ENCODE measurements around the gene HDAC5.
A peak's percentile ranks its signal among the peaks of the same experiment; 100 is the strongest.

Gene HDAC5

DNA sequence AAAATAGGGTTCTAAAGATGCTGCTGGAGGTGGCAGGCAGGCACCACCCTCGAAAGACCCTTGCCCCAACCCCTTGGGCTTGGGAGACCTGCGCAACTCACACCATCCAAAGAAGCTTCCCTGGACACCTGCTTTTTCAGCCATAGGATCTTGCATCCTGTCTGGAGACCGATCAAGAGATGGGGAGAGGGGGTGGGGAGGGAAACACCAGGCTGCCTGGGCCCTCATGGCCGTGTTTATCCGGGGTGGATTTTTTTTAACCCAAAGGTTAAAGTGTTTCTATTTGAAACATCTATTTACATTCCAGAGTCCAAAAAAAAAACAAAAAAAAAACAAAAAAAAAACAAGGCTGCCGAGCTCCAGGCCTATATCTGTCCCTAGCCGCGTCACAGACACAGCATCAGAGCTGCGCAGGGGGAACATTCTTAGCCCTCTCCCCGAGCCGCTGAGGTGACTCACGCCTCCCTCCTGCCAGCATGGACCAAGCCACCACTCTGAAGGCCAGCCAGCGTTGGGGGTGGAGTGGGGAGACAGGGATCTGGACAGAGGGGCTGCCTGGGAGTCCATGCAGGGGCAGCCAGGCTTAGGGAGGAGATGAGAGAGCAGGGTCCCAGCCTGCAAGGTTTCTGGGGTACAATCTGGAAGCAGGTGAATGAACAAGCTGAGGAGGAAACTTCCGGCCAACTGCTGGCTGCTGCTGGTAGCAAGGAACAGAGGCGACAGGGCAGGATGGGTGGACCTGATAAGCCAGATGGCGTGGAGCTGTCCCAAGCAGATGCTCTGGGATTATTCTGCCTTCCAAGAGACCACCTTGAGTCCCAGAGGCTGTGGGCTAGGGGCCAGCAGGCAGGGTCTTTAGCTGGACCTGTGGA, 14.8 kb downstream of the HDAC5 start (continued):
- TF ChIP-seq, protein P1, sequence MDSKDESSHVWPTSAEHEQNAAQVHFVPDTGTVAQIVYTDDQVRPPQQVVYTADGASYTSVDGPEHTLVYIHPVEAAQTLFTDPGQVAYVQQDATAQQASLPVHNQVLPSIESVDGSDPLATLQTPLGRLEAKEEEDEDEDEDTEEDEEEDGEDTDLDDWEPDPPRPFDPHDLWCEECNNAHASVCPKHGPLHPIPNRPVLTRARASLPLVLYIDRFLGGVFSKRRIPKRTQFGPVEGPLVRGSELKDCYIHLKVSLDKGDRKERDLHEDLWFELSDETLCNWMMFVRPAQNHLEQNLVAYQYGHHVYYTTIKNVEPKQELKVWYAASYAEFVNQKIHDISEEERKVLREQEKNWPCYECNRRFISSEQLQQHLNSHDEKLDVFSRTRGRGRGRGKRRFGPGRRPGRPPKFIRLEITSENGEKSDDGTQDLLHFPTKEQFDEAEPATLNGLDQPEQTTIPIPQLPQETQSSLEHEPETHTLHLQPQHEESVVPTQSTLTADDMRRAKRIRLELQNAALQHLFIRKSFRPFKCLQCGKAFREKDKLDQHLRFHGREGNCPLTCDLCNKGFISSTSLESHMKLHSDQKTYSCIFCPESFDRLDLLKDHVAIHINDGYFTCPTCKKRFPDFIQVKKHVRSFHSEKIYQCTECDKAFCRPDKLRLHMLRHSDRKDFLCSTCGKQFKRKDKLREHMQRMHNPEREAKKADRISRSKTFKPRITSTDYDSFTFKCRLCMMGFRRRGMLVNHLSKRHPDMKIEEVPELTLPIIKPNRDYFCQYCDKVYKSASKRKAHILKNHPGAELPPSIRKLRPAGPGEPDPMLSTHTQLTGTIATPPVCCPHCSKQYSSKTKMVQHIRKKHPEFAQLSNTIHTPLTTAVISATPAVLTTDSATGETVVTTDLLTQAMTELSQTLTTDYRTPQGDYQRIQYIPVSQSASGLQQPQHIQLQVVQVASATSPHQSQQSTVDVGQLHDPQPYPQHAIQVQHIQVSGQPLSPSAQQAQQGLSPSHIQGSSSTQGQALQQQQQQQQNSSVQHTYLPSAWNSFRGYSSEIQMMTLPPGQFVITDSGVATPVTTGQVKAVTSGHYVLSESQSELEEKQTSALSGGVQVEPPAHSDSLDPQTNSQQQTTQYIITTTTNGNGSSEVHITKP (tag by site-specific recombination; IDR thresholded peaks at IDR 0.05): peak; percentile 63; the same call in 1 of the 2 replicates
- TF ChIP-seq ZNF600 (tag by site-specific recombination; IDR thresholded peaks at IDR 0.05) (peak; percentile 61), ZNF510 (tag by site-specific recombination; IDR thresholded peaks at IDR 0.05; ENCODE audit: insufficient replicate concordance) (no peak), ZNF624 (tag by site-specific recombination; IDR thresholded peaks at IDR 0.05) (no peak)

DNA sequence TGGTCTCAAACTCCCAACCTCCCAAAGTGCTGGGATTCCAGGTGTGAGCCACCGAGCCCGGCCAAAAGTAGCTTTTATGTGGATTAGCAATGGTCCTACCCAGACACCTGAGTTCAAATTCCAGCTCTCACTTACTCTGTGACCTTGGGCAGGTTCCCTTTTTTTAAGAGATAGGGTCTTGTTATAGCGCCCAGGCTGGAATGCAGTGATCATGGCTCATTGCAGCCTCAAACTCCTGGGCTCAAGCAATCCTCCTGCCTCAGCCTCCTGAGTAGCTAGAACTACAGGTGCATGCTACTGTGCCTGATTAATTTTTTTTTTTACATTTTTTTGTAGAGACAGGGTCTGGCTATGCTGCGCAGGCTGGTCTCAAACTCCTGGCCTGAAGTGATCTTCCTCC, 16.6 kb downstream of the HDAC5 start:
- Histone ChIP-seq H3K9me3 (ENCODE audit: control insufficient read depth, insufficient read depth, low read depth, low read length) (no peaks in the 10 kb centered on the region), H3K36me3 (ENCODE audit: control insufficient read depth in 2 of 2, insufficient read depth in 1 of 2, low read length in 2 of 2) (peaks cover 0 to 8% of the 10 kb centered on the region in 2 experiments; a peak in 2 of 3 replicates), H3K4me3 (ENCODE audit: low read depth, low read length) (no peak overlapping the region), H3K4me1 (ENCODE audit: control insufficient read depth, insufficient read depth, low read length) (peaks cover 21% of the 10 kb centered on the region), H3K27ac (ENCODE audit: extremely low read depth, low read depth, low read length) (no peak overlapping the region)
- ChIA-PET CTCF (interaction anchor here (0.6 to 3.1 kb wide), 7 partner anchors 9 to 417 kb away, joined by 3 to 12 read pairs (median 4); no protein-coding TSS in a partner anchor), POLR2A (interaction anchor here (0.6 to 1.3 kb wide), 5 partner anchors 16 to 37 kb away, joined by 3 to 11 read pairs (median 4); partner anchors contain the start of gene HDAC5)
- TF ChIP-seq, protein P2, sequence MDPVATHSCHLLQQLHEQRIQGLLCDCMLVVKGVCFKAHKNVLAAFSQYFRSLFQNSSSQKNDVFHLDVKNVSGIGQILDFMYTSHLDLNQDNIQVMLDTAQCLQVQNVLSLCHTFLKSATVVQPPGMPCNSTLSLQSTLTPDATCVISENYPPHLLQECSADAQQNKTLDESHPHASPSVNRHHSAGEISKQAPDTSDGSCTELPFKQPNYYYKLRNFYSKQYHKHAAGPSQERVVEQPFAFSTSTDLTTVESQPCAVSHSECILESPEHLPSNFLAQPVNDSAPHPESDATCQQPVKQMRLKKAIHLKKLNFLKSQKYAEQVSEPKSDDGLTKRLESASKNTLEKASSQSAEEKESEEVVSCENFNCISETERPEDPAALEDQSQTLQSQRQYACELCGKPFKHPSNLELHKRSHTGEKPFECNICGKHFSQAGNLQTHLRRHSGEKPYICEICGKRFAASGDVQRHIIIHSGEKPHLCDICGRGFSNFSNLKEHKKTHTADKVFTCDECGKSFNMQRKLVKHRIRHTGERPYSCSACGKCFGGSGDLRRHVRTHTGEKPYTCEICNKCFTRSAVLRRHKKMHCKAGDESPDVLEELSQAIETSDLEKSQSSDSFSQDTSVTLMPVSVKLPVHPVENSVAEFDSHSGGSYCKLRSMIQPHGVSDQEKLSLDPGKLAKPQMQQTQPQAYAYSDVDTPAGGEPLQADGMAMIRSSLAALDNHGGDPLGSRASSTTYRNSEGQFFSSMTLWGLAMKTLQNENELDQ (tag by site-specific recombination; IDR thresholded peaks at IDR 0.05; ENCODE audit: low read depth): no peak
- no peak for TF ChIP-seq ZNF426 (tag by site-specific recombination; IDR thresholded peaks at IDR 0.05)

- peaks cover 0 to 8% of the 10 kb centered on the region in 2 experiments; a peak in 2 of 3 replicates for H3K36me3 ChIP-seq (ENCODE audit: control insufficient read depth in 2 of 2, insufficient read depth in 1 of 2, low read length in 2 of 2)
- no peak overlapping the region for H3K4me3 ChIP-seq (ENCODE audit: low read depth, low read length)
- CTCF ChIA-PET: interaction anchor here (0.7 to 3.1 kb wide), 8 partner anchors 11 to 417 kb away, joined by 3 to 12 read pairs (median 4); no protein-coding TSS in a partner anchor
- peaks cover 15% of the 10 kb centered on the region for H3K4me1 ChIP-seq (ENCODE audit: control insufficient read depth, insufficient read depth, low read length)
- H3K27ac ChIP-seq (ENCODE audit: extremely low read depth, low read depth, low read length): no peak overlapping the region
- H3K9me3 ChIP-seq (ENCODE audit: control insufficient read depth, insufficient read depth, low read depth, low read length): no peaks in the 10 kb centered on the region
- POLR2A ChIA-PET: interaction anchor here (0.6 kb wide), 1 partner anchor 36 kb away, joined by 11 read pairs; no protein-coding TSS in a partner anchor
- TF ChIP-seq SALL2 (tag by site-specific recombination; IDR thresholded peaks at IDR 0.05; ENCODE audit: borderline replicate concordance) (no peak), MZF1 (tag by site-specific recombination; IDR thresholded peaks at IDR 0.05; ENCODE audit: borderline replicate concordance) (no peak), ZNF658 (tag by site-specific recombination; IDR thresholded peaks at IDR 0.05) (no peak), ZNF175 (tag by site-specific recombination; IDR thresholded peaks at IDR 0.05) (no peak), ZNF354C (tag by site-specific recombination; IDR thresholded peaks at IDR 0.05; ENCODE audit: borderline replicate concordance, low read depth) (no peak), INSM2 (tag by site-specific recombination; IDR thresholded peaks at IDR 0.05) (no peak), ZNF624 (tag by site-specific recombination; IDR thresholded peaks at IDR 0.05) (no peak), ZNF513 (tag by site-specific recombination; IDR thresholded peaks at IDR 0.05) (no peak), EGR2 (tag by site-specific recombination; IDR thresholded peaks at IDR 0.05; ENCODE audit: low read depth) (no peak), ZNF426 (tag by site-specific recombination; IDR thresholded peaks at IDR 0.05) (no peak)
- TF ChIP-seq, protein P2 (tag by site-specific recombination; IDR thresholded peaks at IDR 0.05; ENCODE audit: low read depth): no peak
- TF ChIP-seq, protein P3, sequence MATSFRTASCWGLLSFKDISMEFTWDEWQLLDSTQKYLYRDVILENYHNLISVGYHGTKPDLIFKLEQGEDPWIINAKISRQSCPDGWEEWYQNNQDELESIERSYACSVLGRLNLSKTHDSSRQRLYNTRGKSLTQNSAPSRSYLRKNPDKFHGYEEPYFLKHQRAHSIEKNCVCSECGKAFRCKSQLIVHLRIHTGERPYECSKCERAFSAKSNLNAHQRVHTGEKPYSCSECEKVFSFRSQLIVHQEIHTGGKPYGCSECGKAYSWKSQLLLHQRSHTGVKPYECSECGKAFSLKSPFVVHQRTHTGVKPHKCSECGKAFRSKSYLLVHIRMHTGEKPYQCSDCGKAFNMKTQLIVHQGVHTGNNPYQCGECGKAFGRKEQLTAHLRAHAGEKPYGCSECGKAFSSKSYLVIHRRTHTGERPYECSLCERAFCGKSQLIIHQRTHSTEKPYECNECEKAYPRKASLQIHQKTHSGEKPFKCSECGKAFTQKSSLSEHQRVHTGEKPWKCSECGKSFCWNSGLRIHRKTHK (tag by site-specific recombination; IDR thresholded peaks at IDR 0.05): no peak
Observed at GRCh38 chr17:44105941-44106340, 17.5 kb downstream of the HDAC5 start.
